GM12878 (cell line): ENCODE results near the gene SH2D3A.

Experiments
- FOXK2 ChIP-seq: fragments of 450-650 bp; IDR thresholded peaks from 2 replicates; pipeline ENCODE4 v1.6.1; 2017; ENCODE audit warnings: mild to moderate bottlenecking, moderate library complexity
- POLR2AphosphoS5 ChIP-seq: IDR thresholded peaks from 2 replicates; pipeline ENCODE4 v1.6.1; 2011; ENCODE audit warnings: mild to moderate bottlenecking, low read length, inconsistent platforms
- TF ChIP-seq, protein P1 (sequence below): IDR thresholded peaks from 2 replicates; pipeline ENCODE4 v1.6.1; 2011; ENCODE audit warnings: low read depth, mild to moderate bottlenecking, low read length, moderate library complexity, borderline replicate concordance; ENCODE audit errors: extremely low read depth

DNA sequence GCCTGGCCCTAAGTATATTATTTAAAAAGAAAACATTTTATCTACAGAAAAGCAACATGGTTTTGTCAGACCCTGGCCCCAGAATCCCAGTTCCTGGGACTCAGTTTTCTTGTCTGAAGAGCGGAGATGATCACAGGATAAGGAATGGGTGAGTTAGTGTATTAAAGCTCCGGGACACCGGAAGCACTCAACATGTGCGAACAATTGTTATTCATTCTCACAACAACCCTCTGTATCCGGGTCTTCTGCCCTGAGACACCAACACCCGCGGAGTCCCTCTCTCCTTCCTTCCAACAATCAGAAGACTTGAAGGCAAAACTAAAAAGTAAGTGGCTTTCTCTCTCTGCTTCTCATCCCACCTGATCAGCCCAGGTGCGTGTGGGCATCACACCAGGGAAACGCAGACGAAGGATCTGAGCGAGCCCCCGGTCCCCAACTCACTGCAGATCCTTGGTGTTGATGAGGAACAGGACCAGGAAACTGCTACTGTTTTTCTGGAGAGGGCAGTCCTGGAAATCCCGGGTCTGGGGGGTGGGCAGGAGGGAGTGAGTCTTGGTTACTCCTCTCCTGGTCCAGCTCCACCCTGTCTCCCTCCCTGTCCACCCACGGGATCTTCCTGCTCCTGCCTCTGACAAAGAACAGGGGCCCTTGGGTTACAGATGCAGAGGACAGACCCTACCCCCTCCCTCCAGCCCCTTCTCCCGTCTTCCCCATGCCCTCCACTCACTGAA lies 31.9 kb downstream of the SH2D3A start:
- TF ChIP-seq FOXK2 (no peak), POLR2AphosphoS5 (no peak)
- TF ChIP-seq, protein P1, sequence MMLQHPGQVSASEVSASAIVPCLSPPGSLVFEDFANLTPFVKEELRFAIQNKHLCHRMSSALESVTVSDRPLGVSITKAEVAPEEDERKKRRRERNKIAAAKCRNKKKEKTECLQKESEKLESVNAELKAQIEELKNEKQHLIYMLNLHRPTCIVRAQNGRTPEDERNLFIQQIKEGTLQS, result no peak
